ENCODE data around the gene RYR2.

DNA sequence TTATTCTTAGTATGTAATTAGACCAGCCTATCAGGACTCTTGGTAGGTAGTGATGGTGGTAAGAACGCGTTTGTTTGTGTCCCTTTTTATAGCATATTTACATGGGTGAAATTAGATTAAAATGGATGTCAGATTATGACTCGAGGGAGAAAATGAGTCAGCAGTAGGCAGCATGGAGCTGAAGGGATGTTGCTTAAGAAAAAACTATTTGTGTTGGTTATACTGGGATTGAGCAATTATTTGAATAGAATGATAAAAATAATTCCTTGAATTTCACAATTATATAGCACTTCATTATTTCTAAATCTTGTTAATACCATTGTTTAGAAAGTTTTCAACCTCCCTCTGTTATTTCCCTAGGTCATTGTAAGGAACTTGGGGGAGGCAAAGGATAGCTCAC lies 348.8 kb downstream of the RYR2 start:
- TF ChIP-seq POLR2A (IDR thresholded peaks at IDR 0.05), result no peak
- TF ChIP-seq, protein P1, sequence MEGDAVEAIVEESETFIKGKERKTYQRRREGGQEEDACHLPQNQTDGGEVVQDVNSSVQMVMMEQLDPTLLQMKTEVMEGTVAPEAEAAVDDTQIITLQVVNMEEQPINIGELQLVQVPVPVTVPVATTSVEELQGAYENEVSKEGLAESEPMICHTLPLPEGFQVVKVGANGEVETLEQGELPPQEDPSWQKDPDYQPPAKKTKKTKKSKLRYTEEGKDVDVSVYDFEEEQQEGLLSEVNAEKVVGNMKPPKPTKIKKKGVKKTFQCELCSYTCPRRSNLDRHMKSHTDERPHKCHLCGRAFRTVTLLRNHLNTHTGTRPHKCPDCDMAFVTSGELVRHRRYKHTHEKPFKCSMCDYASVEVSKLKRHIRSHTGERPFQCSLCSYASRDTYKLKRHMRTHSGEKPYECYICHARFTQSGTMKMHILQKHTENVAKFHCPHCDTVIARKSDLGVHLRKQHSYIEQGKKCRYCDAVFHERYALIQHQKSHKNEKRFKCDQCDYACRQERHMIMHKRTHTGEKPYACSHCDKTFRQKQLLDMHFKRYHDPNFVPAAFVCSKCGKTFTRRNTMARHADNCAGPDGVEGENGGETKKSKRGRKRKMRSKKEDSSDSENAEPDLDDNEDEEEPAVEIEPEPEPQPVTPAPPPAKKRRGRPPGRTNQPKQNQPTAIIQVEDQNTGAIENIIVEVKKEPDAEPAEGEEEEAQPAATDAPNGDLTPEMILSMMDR (IDR thresholded peaks at IDR 0.05), result no peak
